ENCODE measurements around the gene CDKN2D.
"Not testable (repeated sequence)": the region's sequence is repeated elsewhere in the genome, so short reads cannot be mapped to it uniquely, and the experiment has no call there.

Gene CDKN2D

GRCh38 chr19:10580979-10581631 is 12.3 kb upstream of the CDKN2D start:
- peak; percentile 97 for DNase-seq

DNA sequence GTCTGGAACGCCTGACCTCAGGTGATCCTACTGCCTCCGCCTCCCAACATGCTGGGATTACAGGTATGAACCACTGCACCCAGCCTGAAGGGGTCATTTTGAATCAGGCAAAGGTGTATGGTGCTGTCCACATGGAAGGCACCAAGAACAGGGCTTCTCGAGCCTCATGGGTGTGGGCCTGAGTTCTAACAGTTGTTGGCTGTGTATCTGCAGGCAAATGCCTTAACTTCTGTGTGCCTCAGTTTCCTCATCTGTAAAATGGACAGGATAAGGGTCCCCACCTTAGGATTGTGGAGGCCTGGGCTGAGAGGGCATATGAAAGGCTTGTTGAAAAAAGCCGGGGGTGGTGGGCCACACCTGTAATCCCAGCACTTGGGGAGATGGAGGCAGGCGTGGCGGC is 9.2 kb upstream of the CDKN2D start:
- DNase-seq, result no peak

GRCh38 chr19:10575011-10575716 is 6.4 kb upstream of the CDKN2D start:
- no peak for DNase-seq

DNA sequence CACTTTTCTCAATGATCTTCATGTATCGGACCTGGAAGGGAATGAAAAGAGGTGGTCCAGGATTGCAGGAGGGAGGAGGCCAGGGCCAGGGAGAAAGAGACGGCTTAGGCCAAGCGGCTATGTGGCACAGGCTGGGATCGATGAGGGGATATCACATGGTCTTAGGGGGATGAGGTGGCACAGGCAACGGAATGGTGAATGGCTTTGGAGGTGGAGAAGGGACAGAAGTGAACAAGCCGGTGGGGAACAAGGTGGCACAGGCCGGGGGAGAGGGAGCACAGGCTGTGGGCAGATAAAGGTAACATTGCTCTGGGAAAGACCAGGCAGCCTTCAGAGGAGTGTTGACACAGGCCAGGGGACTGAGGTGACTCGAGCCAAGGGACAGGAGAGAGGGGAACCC is 5.7 kb upstream of the CDKN2D start:
- no peak for DNase-seq

GRCh38 chr19:10573793-10574192 is 5.0 kb upstream of the CDKN2D start:
- DNase-seq, result not testable (repeated sequence)

- peak; percentile 71 for DNase-seq
These were observed 535 bp downstream of the CDKN2D start for GRCh38 chr19:10568062-10568825.

GRCh38 chr19:10567656-10568055 is 1.1 kb downstream of the CDKN2D start:
- DNase-seq, result no peak

DNA sequence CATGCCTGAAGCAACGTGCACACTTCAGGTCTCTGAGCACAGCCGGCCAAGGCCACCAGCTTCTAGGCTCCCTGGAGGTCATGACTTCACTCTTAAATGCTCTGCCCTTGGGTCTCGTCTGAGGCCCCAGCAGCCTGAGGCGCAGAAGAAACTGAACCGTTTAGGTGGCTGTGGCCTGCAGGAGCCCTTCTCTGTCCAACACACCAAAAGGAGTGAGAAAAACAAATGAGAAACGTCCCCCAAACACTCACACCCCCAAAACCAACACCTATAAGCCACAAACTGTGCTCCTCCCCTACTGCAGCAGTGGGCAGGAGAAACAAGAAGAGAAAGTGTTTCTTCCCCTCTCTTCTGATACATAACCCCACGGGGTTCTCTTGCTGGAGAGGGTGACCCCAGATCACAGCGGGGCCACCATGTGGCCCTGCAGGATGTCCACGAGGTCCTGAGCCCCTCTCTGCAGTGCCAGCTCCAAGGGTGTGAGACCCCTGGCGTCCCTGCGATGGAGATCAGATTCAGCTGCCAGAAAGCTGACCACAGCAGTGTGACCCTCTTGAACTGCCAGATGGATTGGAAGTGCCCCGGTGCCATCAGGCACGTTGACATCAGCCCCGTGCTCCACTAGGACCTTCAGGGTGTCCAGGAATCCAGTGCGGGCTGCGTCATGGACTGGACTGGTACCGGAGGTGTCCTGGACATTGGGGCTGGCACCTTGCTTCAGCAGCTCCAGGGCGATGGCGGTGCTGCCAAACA is 1.9 kb downstream of the CDKN2D start:
- peak; percentile 74 for DNase-seq

DNA sequence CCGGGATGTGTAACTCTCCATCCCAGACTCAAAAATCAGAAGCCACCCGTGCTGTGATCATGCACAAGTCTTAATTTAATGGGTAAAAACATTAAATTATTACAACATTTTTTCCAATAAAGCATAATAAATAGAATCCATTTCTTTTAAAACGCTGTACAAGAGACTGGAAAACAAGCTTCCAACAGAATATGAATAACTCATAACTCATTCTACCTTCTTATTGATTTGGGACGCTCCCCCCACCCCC is 2.4 kb downstream of the CDKN2D start:
- DNase-seq, result no peak

DNA sequence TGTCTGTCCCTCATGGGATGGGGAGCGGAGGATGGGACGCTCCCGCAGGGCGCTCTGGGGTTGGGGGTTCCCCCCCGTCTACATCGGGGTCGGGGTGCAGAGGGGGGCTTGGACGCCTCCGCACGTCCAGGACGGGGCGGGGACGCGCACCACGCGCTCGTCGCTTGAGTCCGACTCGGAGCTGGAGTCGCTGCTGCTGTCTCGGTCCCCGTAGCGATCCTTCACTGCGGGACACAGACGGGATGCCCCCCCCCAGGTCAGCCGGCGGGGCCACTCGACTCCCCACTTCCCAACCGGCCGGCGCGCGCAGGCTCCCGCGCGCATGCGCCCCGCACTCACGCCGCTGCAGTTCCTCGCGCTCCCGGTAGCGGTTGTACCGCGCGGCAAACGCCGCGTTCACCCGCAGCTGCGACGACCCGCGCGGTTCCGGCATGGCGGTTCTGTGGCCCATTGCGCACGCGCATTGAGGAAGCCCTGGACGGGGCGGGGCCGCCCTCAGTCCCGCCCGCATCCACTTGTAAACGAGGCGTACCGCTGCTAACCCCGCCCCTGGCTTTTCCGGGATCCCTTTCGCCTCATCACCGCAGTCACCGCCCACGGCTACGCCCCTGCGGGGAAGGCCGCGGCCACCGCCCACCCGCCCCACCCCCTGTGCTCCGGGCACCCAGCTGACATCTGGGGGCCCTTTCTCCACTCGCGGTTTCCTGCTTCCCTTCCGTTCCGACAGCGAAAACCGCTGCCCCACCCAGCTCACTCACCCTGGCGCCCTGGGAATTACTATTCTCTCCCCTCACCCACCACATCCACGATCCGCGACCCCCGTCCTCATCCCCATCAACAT is 3.0 kb downstream of the CDKN2D start, which contains the start of gene KRI1:
TSS of gene KRI1 (minus strand) at position 444 of the 841 bp plus-strand sequence. CDS start at position 433, 11 bp downstream.
- peak; percentile 99 for DNase-seq

DNA sequence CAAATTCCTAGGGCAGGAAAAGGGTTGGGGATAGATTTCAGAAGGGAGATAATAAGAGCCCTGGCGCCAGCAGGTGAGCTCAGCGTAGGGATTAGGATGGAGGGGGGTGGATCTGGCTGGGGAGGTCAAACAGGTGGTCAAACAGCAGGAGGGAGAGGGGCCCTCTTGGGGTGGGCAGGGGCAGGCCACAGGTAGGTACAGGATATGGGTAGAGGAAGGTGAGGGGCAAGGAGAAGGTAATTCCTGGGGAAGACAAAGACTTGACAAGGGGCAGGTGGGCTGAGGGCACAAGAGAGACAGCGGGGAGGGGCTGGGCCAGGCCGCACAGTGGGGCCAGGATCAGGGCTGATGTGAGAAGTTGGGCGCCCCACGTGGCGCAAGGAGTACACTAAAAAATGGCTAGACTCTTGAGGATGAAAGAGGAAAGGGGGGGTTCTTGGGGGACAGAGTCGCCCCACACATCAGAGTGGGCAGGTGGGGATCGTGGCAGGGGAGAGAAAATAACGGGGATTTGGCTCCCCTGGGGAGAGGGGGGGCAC is 3.7 kb downstream of the CDKN2D start:
- DNase-seq, result peak; percentile 75

GRCh38 chr19:10562609-10563008 is 6.2 kb downstream of the CDKN2D start:
- no peak for DNase-seq

DNA sequence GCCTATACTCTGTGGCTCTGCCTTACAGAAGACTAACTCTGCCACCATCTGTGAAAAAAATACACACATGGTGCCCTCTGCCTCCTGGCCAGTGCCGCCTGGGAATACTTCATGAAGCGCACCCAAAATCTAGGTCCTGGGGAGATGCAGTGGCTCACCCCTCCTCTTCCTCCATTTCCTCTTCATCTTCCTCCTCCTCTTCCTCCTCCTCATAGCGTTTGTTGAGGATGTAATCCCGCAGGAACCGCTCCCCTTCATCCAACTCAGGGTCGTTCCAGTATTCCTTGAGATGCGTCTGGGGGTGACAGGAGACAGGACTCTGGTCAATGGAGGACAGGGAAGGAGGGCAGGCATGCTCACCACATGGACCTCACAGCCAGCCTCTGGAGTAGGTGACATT is 8.6 kb downstream of the CDKN2D start:
- no peak for DNase-seq

DNA sequence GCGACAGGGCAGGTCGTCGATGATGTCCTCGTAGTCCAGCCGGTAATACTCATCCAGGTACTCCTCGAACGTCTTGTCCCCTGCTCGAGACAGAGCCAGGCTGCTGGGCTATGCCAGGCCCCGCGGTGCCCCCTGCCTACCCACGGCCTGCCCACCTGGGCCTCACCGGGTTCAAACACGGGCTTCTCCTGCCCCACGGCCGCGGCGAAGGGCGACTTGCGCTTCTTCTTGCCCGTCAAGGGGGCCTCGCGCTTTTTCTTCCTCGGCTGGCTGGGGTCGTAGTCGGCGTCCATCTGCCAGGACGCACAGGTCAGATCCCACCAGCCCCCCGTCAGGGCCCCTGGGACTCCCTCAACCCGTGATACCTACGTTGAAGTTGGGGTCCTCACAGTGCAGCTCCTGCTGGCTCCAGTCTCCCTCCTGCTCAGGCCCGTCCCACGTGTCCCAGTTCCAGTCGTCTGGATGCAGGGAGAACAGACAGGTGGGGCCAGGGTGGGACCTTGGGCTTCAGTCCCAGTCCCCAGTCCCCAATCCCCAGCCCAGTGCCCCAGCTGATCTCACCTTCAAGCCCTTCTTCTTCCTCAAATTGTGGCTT is 11.1 kb downstream of the CDKN2D start:
- DNase-seq, result no peak

DNA sequence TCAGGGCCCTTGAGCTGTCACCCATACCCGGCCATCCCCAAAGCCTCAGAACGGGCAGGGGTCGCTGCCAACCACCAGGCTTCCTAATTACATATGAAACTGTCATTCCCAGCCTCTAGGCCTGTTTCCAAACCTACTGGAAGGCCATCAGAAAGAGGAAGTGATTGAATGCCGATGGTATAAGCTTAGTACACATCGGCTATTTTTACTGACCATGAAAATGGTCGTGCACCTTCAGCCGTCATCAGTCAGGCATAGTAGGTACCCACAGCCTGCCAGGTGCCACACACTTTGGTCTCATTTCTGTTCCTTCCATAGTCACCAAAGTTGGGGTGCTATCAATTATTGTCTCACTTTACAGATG is 13.2 kb downstream of the CDKN2D start:
- no peak for DNase-seq

DNA sequence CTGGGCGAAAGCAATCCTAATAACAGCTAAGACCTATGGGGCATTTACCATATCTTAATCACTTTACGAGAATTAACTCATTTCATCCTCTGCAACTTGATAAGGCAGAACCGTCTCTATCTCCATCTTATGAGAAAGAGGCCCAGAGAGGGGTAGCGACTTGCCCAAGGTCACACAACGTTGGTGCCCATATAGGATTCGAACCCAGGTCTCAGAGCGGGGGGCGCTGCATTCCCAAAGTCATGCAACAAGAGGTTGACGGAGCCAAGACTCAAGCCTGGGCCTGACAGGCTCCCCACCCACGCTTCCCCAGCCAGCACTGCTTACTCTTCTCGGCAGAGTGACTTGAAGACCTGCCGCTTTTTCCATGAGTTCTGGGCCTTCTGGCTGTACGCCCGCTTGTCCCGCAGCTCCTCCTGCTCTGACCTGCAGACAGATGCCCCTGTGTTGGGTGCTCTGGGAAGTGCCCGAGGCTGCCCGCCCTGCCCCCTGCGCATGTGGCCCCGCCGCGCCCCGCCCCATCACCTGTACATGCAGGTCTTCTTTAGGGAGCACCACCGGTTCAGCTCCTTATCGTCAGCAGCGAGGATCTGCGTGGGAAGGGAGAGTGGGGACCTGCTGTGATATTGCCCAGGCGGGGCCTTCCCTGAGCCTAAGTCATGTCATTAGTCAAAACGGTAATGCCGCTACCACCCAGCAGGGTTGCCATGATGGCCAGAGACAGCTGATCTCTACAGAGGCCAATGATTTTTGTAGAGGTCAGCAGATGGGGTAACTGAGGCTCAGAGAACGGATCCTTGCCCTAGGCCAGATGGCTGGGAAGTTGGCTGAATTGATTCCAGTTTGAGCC is 13.8 kb downstream of the CDKN2D start:
- no peak for DNase-seq

DNA sequence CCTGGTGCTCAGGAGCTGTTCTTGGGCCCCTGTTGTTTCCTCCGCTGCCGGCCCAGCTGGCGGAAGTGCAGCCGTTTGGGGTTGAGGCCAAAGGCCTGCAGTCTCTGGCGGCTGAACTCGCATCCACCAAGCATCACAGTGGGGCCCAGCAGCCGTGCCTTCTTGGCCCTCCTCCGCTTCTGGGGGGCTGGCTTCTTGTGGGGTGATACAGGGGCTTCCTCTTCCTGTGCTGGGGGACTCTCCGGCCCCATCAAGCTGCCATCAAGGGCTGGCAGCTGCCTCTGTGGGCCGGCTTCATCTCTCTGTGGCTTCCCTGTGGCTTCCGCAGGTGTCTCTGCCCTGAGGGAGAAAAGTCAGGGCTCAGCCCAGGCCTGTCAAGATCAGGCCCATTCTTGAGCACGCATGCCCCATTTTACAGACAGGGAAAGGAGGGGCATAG is 14.8 kb downstream of the CDKN2D start:
- peak; percentile 71 for DNase-seq

DNA sequence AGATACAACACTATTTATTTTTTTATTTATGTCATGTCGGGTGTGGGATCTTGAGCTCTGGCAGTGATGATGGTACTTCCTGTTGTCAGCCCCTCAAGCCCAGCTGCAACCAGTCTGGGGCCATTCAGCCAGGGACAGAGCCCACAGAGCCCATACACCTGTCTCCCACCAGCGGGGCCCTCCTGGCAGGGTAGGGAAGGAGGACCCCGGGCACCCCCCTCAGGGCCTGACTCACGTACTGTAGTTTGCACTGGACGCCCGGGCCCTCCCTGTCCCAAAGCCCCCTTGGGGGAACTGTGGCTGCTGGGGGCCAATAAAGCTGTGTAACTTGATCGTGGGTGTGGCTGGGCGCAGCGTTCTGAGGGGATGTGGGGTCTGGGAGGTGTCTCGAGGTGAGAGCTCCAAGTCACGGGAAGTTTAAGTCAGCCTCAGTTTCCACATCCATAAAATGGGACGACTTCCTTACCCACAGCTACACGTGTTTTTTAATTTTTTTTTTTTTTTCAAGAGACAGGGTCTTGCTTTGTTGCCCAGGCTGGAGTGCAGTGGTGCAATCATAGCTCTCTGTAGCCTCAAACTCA is 15.6 kb downstream of the CDKN2D start:
- no peak for DNase-seq

GRCh38 chr19:10552510-10553053 is 16.2 kb downstream of the CDKN2D start:
- peak; percentile 69 for DNase-seq

- DNase-seq, result peak; percentile 67
These were observed 17.0 kb downstream of the CDKN2D start for GRCh38 chr19:10551698-10552301.

Measured in stimulated activated CD8-positive, alpha-beta memory T cell treated with anti-CD3 and anti-CD28 coated beads, Interleukin-4, amount 100 ng/mL, for 48 hours (primary cell).